Measurements from ENCODE around the gene ACTN1.
"Not testable (repeated sequence)": the region's sequence is repeated elsewhere in the genome, so short reads cannot be mapped to it uniquely, and the experiment has no call there.

Gene ACTN1

DNA sequence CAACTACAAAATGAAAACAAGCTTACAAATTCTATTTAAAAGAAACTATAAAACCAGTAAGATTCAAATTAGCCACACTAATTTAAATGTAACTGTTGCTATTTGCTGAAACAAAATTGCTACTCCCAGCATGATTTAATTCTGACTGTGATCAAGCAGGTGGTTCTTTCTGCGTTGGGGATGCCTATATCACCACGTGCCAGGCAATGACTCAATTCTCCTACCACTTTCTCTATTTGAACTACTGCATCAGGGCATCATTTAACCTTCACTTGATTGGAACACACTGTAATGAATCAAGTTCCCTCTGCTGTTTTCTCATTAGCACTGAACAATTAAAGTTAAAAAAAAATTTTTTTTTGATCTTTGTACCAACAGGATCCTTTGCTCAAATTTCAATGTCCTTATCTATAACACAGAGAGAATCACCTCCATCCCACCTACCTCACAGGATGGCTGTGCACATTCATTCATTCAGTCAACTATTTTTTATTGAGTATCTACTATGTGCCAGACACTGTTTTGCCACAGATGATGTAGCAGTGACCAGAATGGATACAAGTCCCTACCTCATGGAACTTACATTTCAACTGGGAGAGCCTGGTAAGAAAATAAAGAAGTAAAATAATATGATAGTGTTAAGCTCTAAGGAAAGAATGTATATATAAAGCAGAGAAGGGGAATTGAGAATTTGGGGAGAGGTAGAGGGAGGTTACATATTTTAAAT is 8.0 kb upstream of the ACTN1 start:
- no peak for DNase-seq (ENCODE audit: low read depth in 2 of 2, low spot score in 1 of 2)

DNA sequence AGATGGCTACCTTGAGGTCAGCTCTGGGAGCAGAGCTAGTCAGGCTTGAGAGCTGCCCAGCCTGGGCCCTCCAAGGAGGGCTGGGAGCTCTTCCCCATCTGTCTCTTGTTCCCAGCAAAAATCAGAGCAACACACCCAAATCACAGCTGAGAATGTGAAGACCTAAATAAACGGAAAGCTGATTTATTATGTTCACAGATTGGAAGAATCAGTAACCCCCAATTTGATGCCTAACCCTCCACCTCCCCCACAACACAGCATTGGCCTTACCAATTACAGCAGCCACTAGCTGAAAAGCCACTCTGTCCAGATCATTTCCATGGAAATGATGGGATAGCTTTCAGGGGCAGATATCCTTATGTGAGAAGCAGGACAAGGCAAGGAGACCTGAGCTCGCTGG is 7.1 kb upstream of the ACTN1 start:
- DNase-seq (ENCODE audit: low read depth in 2 of 2, low spot score in 1 of 2) = no peak

DNA sequence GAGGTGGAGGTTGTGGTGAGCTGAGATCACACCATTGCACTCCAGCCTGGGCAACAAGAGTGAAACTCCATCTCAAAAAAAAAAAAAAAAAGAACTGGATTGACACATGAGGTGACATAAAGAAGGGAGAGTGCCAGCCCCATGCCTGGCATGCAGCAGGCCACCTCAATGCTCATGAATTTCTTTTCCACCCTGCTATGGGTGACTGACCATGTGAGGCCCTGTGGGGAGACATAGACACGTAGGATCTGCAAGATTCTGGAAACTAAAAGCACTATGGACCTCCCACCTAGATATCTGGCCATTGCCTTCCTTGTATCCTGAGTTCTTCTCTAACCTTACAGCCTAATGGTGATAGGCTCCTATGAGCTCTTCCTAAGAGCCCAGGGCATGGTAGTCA is 5.6 kb upstream of the ACTN1 start:
- DNase-seq (ENCODE audit: low read depth in 2 of 2, low spot score in 1 of 2) = no peak

- DNase-seq (ENCODE audit: low read depth in 2 of 2, low spot score in 1 of 2) = no peak
Observed at GRCh38 chr14:68983191-68983590, 4.1 kb upstream of the ACTN1 start.

DNA sequence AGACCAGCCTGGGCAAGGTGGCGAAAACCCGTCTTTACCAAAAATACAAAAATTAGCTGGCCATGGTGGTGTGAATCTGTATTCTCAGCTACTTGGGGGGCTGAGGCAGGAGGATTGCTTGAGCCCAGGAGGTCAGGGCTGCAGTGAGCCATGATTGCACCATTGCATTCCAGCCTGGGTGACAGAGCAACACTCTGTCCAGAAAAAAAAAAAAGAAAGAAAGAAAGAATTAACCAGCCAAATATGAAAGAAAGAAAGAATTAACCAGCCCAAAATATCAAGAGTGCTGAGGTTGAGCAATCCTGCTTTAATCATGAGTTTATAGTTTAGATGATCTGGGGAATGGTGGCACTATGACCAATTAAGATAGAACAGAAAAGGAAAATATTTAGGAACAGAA is 3.5 kb upstream of the ACTN1 start:
- no peak for DNase-seq (ENCODE audit: low read depth in 2 of 2, low spot score in 1 of 2)

DNA sequence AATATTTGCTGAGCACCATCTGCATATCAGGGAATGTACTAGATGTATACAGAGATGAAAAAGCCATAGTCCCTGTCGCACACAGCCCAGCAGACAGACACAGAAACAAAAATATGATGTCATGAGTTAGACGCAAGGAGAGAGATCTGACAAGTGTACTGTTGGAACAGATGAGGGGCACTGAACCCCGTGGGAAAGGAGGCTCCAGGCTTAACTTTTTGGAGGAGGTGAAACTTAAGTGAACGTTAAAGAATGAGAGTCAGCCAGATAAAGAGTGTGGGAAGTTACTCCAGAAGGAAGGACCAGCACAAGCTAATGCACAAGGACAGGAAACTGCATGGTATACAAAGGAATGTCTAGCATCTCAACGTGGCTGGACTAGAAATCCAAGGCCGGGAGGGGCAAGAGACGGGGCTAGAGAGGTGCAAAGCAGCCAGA is 2.5 kb upstream of the ACTN1 start:
- DNase-seq (ENCODE audit: low read depth in 2 of 2, low spot score in 1 of 2) = no peak

- DNase-seq (ENCODE audit: low read depth in 2 of 2, low spot score in 1 of 2) = no peak
Observed at GRCh38 chr14:68981139-68981538, 2.0 kb upstream of the ACTN1 start.

DNA sequence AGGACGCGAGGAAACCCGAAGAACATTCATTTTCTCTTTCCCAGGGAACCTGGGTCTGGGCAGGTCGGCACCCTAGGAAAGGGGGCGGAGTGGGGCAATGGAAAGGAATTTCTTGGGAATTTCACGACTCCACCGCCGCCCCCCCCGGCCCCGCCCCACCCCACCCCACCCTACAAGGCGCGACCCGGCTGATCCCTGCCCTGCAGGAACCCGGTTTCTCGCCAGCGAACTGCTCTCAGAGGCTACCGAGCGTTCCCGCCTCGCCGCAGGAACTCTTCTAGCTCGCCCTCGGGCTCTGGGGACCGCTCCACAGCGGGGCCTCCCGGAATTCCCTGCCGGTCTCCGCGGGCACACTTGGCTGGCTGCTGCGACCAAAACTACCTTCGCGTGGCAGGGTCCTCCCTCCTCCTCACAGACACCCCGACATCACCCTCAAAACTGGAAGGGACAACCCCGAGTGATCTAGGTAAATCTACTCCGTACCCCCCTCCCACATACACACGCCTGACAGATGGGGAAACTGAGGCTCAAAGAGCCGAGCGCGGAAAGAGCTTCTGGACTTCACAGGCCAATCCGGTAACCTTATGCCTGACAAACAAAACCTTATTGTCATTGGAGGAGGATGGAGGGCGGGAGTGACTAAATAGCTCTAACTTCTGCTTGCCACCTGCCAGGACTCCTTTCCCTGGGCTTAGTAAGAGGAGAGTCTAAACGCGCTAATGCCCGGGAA is 785 bp upstream of the ACTN1 start:
- DNase-seq (ENCODE audit: low read depth in 2 of 2, low spot score in 1 of 2) = no peak

DNA sequence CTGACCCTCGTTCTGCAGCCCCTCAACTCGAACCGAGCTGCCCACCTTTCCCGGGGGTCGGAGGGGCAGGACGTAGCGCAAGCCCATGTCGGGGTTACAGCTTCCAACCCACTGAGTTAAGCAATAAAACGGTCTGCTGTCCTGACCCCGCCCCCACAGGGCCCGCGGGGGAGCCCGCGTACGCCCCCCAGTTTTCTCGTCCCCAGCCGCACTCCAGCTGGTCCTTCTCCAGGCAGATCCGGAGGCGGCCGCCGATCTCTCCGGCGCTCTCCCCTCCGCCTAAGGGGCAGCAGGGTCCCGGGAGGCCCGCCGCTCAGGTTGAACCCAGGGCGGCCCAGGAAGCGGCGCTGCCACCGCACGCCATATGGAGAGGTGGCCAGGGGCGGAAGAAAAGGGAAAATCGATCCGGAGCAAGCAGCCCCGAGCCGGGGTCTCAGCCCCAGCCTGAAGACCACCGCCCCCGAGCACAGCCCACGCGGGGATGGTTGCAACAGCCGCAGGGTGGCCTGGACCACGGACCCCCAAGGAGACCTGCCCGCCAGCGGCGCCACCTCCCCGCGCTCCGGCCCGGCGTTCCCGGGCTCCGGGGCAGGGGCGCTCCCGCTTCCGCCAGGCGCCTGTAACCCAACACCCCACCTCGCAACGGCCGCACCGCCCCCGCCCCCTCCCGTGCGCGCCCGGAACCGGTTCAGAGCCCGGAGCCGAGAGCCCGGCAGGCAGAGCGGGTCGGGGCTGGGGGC is 760 bp downstream of the ACTN1 start:
- no peak for DNase-seq (ENCODE audit: low read depth in 2 of 2, low spot score in 1 of 2)

DNA sequence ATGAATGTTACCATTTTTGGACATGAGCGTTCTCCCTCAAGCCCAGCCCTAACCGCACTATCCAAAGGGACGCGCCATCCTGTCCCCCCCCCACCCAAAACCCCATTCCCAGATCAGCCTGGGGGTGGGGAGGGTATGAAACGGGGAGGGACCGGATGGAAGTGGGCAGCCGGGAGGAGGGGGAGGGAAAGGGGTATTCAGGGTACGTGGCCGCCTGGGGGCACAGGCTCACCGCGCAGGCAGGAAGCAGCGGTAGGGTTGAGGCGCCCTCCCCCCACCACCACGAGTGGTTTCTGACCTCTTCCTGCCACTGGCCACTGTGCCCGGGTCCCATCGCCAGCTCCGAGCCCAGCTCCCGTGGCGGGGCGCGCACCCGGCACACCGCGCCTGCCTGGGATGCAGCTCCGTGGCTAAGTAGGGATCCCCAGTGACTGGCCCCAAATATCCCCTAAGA is 1.4 kb downstream of the ACTN1 start:
- no peak for DNase-seq (ENCODE audit: low read depth in 2 of 2, low spot score in 1 of 2)

- no peak for DNase-seq (ENCODE audit: low read depth in 2 of 2, low spot score in 1 of 2)
Observed at GRCh38 chr14:68977180-68977717, 1.9 kb downstream of the ACTN1 start.

DNA sequence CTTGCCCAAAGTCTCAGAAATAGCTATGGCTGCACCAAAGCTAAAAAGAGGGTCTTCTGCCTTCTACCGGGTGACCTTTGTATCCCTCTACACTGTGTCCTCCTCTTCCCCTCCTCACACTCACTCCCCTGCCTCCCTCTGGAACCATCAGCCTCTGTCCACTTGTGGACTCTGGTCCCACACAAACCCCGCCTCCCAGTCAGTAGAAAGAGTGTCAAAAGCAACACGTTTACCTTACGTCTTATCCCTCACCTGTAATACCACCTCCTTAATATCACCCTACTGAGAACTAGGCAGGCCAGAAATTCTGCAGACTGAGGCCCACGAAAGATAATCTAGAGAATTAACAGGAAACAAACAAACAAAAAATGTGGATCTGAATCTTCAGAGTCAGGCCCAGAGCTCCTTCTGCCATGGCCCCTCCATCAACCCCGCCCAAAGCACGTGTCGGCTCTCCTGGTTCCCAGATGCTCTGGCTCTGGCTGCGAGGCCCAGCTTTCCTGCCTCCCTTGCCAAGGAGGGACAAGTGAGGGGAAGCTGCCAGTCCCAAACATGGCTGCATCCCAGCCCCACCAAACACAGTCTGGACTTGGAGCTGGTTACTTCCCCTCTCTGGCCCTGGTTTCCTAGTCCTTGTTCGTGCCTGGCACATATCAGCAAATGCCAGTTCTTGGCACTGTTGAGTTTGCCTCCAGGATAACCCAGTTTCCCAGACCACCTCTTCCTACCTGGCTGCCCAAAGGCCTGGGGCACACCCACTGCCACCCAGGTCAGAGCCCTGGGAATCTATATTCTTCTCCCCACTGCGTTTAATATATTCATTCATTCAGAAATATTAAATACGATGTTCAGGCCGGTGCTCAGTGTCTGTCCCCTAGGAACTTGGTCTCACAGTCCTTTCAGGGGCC is 2.7 kb downstream of the ACTN1 start:
- DNase-seq (ENCODE audit: low read depth in 2 of 2, low spot score in 1 of 2) = no peak

GRCh38 chr14:68975667-68976066 is 3.4 kb downstream of the ACTN1 start:
- no peak for DNase-seq (ENCODE audit: low read depth in 2 of 2, low spot score in 1 of 2)

GRCh38 chr14:68974759-68975347 is 4.2 kb downstream of the ACTN1 start:
- no peak for DNase-seq (ENCODE audit: low read depth in 2 of 2, low spot score in 1 of 2)

DNA sequence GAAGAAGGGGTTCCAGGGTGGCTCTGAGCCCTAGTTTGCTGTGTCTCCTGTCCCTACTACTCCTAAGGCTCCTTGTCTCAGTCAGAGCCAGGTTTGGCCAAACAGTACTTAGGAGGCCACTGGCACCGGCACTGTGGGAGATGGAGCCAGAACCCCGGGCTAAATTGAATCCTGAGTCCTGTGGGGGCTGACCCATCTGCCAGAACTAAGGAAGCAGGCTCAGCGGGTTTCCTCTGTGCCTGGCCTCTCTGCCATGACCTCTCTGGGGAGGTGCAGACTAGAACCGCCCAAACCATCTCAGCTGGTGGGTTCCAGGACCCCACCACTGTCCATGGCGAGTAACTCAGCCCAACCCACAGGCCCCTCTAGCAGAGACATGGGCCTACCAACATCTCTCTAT is 5.5 kb downstream of the ACTN1 start:
- no peak for DNase-seq (ENCODE audit: low read depth in 2 of 2, low spot score in 1 of 2)

- DNase-seq (ENCODE audit: low read depth in 2 of 2, low spot score in 1 of 2) = not testable (repeated sequence)
Observed at GRCh38 chr14:68973219-68973565, 5.9 kb downstream of the ACTN1 start.

DNA sequence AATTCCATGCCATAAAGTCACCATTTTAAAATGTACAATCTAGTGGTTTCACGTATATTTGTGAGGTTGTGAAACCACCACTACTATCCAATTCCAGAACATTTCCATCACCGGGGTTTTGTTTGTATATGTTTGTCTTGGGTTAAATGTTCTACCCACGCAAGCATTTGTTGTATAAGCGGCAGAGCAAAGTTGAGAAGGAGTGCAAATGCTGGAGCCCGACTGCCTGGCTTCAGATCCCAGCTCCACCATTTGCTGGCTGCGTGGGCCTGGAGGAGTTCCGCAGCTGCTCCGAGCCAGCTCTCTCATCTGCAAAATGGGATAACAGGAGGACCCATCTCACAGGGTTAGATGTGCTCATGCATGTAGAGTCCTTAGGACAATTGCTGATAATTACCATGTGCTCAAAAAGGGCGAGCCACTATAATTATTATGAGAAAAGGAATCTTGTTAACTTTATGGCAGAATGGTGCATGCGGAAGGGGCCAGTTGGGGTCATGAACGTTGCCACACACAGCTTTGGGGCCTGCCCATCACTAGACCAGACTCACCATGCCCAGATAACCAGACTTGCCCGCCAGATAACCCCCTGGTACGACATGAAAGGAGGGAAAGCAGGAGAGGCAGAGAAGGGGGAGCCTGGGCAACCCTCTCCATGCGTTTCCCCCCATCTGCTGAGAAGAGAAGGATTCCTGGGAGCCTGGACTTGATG is 6.4 kb downstream of the ACTN1 start:
- no peak for DNase-seq (ENCODE audit: low read depth in 2 of 2, low spot score in 1 of 2)

DNA sequence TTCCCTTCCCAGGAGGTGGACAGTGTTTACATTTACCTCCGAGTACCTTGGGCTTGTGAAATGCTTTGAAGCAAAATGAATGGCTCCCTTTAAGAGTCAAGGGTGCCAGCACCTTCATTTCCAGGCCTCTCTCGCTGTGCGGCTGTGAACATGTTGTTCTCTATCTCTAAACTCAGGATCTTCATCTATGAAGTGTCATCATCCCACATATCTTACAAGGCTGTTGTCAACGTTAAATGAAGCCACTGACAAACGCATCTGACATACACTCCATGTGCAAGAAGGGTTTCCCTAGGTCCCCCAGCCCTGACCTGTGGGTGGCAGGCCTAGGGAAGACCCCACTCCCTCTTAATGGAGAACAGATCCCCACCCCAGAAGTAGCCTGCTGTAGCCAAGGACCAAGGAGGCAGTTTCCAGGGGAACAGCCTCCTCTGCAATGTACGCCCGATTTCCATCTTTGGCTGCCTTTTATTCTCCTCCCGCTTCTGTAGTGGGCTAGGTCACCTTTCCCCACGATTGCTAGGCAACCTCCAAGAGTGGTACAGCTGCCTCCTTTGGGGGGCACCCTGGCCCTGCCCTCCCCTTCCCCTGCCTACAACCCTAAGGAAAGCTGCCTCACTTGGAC is 7.6 kb downstream of the ACTN1 start:
- no peak for DNase-seq (ENCODE audit: low read depth in 2 of 2, low spot score in 1 of 2)

DNA sequence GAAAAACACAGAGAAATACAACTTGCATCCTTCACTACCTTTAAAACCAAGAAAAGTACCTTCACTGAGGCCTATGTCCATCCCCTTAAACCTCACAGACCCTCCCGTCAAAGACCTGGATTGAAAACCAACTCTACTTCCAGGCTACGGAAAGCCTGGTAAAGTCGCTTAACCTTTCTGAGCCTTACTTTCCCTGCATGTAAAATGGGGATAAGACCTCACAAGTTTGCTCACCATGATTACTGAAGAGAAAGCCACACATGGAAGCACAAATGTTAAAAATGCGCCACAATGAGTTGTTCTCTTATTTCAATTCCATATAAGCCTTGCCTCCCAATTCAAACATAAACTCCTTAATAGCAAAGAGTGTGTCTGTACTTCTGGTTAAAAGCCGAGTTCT is 8.4 kb downstream of the ACTN1 start:
- no peak for DNase-seq (ENCODE audit: low read depth in 2 of 2, low spot score in 1 of 2)

Measured in stimulated activated CD8-positive, alpha-beta memory T cell treated with anti-CD3 and anti-CD28 coated beads, Interleukin-4, amount 100 ng/mL, for 4 hours (primary cell).